ENCODE results near the gene HLA-DMB. TPM values are rescaled to one million over a fixed set of nuclear protein-coding genes. Genes with fewer than 3 reads are reported as not detected.

The HLA-DMB gene
- polyA plus RNA-seq, 1 of the 3 experiments (the other 2 are of a cell fraction) = not detected

GRCh38 chr6:32953775-32954174 lies 12.9 kb upstream of the HLA-DMB start:
- no peak for DNase-seq
- Histone ChIP-seq H3K4me2 (no peak overlapping the region), H3K9me3 (peaks cover 4% of the 10 kb centered on the region; the same call in 1 of the 2 replicates), H3K79me2 (ENCODE audit: insufficient read depth) (no peaks in the 10 kb centered on the region), H3F3A (replicated peaks; ENCODE audit: insufficient read depth) (no peaks in the 10 kb centered on the region), H4K20me1 (ENCODE audit: insufficient read depth) (no peaks in the 10 kb centered on the region), H3K4me3 (ENCODE audit: low read depth in 2 of 2, low read length in 1 of 2) (no peak overlapping the region), H3K27me3 (ENCODE audit: insufficient read depth) (no peaks in the 10 kb centered on the region), H3K27ac (ENCODE audit: low read depth in 2 of 2, low read length in 1 of 2) (no peak overlapping the region), H3K9me2 (no peaks in the 10 kb centered on the region), H3K4me1 (ENCODE audit: control insufficient read depth in 1 of 2, insufficient read depth in 2 of 2, low read depth in 1 of 2, low read length in 1 of 2) (peaks cover 0 to 6% of the 10 kb centered on the region in 2 experiments; a peak in 1 of 4 replicates), H3K36me3 (replicated peaks in 1 of 2; ENCODE audit: control insufficient read depth in 1 of 2, insufficient read depth in 2 of 2, low read length in 1 of 2) (no peaks in the 10 kb centered on the region), H2AFZ (ENCODE audit: low read depth) (no peak overlapping the region), H3K9ac (no peak overlapping the region)
- POLR2A ChIA-PET = interaction anchor here (0.5 to 1.3 kb wide), 2 partner anchors 18 to 30 kb away, joined by 3 to 7 read pairs; no protein-coding TSS in a partner anchor
- WGBS (ENCODE audit: low lambda C conversion rate) = 53% methylated on average over 4 of the region's 4 CpGs
- TF ChIP-seq, protein P1, sequence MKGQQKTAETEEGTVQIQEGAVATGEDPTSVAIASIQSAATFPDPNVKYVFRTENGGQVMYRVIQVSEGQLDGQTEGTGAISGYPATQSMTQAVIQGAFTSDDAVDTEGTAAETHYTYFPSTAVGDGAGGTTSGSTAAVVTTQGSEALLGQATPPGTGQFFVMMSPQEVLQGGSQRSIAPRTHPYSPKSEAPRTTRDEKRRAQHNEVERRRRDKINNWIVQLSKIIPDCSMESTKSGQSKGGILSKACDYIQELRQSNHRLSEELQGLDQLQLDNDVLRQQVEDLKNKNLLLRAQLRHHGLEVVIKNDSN (IDR thresholded peaks at IDR 0.05; ENCODE audit: borderline replicate concordance, low read depth) = no peak
- TF ChIP-seq POLR2AphosphoS5 (IDR thresholded peaks at IDR 0.05; ENCODE audit: low read depth, low read length) (no peak), NRF1 (IDR thresholded peaks at IDR 0.05; ENCODE audit: low read depth, low read length) (no peak), RFX5 (IDR thresholded peaks at IDR 0.05; ENCODE audit: low read length) (no peak)
- TF ChIP-seq, protein P2, sequence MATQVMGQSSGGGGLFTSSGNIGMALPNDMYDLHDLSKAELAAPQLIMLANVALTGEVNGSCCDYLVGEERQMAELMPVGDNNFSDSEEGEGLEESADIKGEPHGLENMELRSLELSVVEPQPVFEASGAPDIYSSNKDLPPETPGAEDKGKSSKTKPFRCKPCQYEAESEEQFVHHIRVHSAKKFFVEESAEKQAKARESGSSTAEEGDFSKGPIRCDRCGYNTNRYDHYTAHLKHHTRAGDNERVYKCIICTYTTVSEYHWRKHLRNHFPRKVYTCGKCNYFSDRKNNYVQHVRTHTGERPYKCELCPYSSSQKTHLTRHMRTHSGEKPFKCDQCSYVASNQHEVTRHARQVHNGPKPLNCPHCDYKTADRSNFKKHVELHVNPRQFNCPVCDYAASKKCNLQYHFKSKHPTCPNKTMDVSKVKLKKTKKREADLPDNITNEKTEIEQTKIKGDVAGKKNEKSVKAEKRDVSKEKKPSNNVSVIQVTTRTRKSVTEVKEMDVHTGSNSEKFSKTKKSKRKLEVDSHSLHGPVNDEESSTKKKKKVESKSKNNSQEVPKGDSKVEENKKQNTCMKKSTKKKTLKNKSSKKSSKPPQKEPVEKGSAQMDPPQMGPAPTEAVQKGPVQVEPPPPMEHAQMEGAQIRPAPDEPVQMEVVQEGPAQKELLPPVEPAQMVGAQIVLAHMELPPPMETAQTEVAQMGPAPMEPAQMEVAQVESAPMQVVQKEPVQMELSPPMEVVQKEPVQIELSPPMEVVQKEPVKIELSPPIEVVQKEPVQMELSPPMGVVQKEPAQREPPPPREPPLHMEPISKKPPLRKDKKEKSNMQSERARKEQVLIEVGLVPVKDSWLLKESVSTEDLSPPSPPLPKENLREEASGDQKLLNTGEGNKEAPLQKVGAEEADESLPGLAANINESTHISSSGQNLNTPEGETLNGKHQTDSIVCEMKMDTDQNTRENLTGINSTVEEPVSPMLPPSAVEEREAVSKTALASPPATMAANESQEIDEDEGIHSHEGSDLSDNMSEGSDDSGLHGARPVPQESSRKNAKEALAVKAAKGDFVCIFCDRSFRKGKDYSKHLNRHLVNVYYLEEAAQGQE (IDR thresholded peaks at IDR 0.05; ENCODE audit: low read depth, low read length) = no peak
- CTCF ChIA-PET = interaction anchor here (0.6 to 10.8 kb wide), 27 partner anchors 10 to 1315 kb away, joined by 3 to 187 read pairs (median 5); partner anchors contain the start of genes BRD2, HLA-DMB, PSMB9 and TAP1

GRCh38 chr6:32952817-32953739 lies 12.2 kb upstream of the HLA-DMB start, which contains the start of gene HLA-DMA:
Gene HLA-DMA (minus strand): TSS chr6:32953097. CDS start chr6:32953036, 61 bp downstream.
- Histone ChIP-seq H3K9me3 (peaks cover 4% of the 10 kb centered on the region; the same call in 1 of the 2 replicates), H3K4me1 (ENCODE audit: control insufficient read depth in 1 of 2, insufficient read depth in 2 of 2, low read depth in 1 of 2, low read length in 1 of 2) (peaks cover 0 to 6% of the 10 kb centered on the region in 2 experiments; a peak in 1 of 4 replicates), H3K4me2 (peak within 1 kb of the TSS; percentile 51; the same call in 1 of the 2 replicates), H4K20me1 (ENCODE audit: insufficient read depth) (no peaks in the 10 kb centered on the region), H3K79me2 (ENCODE audit: insufficient read depth) (no peaks in the 10 kb centered on the region), H3K9me2 (no peaks in the 10 kb centered on the region), H3F3A (replicated peaks; ENCODE audit: insufficient read depth) (no peaks in the 10 kb centered on the region), H3K36me3 (replicated peaks in 1 of 2; ENCODE audit: control insufficient read depth in 1 of 2, insufficient read depth in 2 of 2, low read length in 1 of 2) (no peaks in the 10 kb centered on the region), H3K9ac (no peak within 1 kb of the TSS), H3K27ac (ENCODE audit: low read depth in 2 of 2, low read length in 1 of 2) (no peak within 1 kb of the TSS), H3K4me3 (ENCODE audit: low read depth in 2 of 2, low read length in 1 of 2) (peak within 1 kb of the TSS in 1 of 2 experiments; percentile 27; a peak in 1 of 4 replicates), H3K27me3 (ENCODE audit: insufficient read depth) (no peaks in the 10 kb centered on the region), H2AFZ (ENCODE audit: low read depth) (peak within 1 kb of the TSS; percentile 44; the same call in 1 of the 2 replicates)
- ChIA-PET CTCF (interaction anchor here (0.6 to 10.8 kb wide), 28 partner anchors 11 to 1314 kb away, joined by 3 to 187 read pairs (median 4); partner anchors contain the start of genes BRD2, HLA-DMB, PSMB9 and TAP1), POLR2A (interaction anchor here (0.5 to 1.3 kb wide), 2 partner anchors 19 to 31 kb away, joined by 3 to 7 read pairs; no protein-coding TSS in a partner anchor)
- peak; percentile 42 for DNase-seq
- WGBS (ENCODE audit: low lambda C conversion rate) = 52% methylated on average over 10 of the region's 10 CpGs
- no peak for TF ChIP-seq MXI1 (IDR thresholded peaks at IDR 0.05; ENCODE audit: low read depth, low read length)
- TF ChIP-seq YY1 (IDR thresholded peaks at IDR 0.05; ENCODE audit: low read depth) = no peak
- TF ChIP-seq FOXJ3 (CRISPR knock-in tag; IDR thresholded peaks at IDR 0.05) = no peak
- TF ChIP-seq, protein P3, sequence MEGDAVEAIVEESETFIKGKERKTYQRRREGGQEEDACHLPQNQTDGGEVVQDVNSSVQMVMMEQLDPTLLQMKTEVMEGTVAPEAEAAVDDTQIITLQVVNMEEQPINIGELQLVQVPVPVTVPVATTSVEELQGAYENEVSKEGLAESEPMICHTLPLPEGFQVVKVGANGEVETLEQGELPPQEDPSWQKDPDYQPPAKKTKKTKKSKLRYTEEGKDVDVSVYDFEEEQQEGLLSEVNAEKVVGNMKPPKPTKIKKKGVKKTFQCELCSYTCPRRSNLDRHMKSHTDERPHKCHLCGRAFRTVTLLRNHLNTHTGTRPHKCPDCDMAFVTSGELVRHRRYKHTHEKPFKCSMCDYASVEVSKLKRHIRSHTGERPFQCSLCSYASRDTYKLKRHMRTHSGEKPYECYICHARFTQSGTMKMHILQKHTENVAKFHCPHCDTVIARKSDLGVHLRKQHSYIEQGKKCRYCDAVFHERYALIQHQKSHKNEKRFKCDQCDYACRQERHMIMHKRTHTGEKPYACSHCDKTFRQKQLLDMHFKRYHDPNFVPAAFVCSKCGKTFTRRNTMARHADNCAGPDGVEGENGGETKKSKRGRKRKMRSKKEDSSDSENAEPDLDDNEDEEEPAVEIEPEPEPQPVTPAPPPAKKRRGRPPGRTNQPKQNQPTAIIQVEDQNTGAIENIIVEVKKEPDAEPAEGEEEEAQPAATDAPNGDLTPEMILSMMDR (IDR thresholded peaks at IDR 0.05) = peak; percentile 77
- TF ChIP-seq RXRA (IDR thresholded peaks at IDR 0.05; ENCODE audit: borderline replicate concordance, low read depth) = no peak
- no peak for TF ChIP-seq FOSL2 (IDR thresholded peaks at IDR 0.05; ENCODE audit: borderline replicate concordance, low read depth)
- TF ChIP-seq NFIC (IDR thresholded peaks at IDR 0.05; ENCODE audit: borderline replicate concordance) = no peak
- TF ChIP-seq ELF1 (IDR thresholded peaks at IDR 0.05) = no peak
- TF ChIP-seq POLR2AphosphoS5 (IDR thresholded peaks at IDR 0.05; ENCODE audit: low read depth, low read length) = no peak
- no peak for TF ChIP-seq EZH2phosphoT487 (IDR thresholded peaks at IDR 0.05; ENCODE audit: borderline replicate concordance, low read depth)
- no peak; the same call in 1 of the 2 replicates for TF ChIP-seq TCF12 (IDR thresholded peaks at IDR 0.05)
- no peak for TF ChIP-seq FOXM1 (IDR thresholded peaks at IDR 0.05; ENCODE audit: low read depth)
- TF ChIP-seq PBX3 (IDR thresholded peaks at IDR 0.05) = 0 out of 2 replicates have a peak, but pooled peaks have one; percentile 5
- no peak for TF ChIP-seq EP300 (IDR thresholded peaks at IDR 0.05; ENCODE audit: borderline replicate concordance in 1 of 2, low read depth in 1 of 2, low read length in 1 of 2)
- no peak for TF ChIP-seq JUND (IDR thresholded peaks at IDR 0.05)

All from SK-N-SH (cell line).